NCI-H187 (cell line): ENCODE measurements around the gene CCDC61.
A peak's percentile ranks its signal among the peaks of the same experiment; 100 is the strongest.

Experiments
- DNase-seq, 2 experiments: peaks; one replicate each; lab custom pipeline; 2025; lab: John Stamatoyannopoulos, UW

Gene CCDC61

DNA sequence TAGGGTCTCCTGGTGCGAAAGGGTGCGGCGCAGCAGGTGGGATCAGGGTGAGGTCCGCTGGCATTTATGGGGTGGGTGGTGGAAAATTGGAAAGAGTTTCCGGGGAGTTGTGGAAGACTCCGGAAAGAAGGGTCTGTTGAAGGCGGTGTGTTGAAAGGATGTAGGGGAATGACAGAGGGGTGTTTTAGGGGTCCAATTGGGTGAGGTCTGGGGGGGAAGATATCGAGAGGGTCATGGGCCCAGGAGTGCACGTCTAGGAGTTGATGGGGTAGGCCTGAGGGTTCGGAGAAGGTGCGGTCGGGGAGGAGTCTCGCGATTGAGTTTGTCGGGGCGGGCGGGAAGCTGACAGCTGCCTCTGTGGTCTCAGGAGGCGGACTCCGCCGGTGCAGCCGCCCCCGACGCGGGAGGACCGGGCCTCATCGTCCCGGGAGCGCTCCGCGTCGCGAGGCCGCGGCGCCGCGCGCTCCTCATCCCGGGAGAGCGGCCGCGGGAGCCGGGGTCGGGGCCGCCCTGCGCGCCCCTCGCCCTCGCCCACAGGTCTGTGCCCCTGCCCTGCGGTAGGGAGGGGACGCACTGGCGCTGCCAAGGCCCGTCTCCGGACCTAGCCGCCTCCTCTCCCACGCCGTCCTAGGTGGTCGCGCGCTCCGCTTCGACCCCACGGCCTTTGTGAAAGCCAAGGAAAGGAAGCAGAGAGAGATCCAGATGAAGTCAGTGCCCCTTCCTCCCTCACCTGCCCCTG, 20.6 kb downstream of the CCDC61 start:
- no peak for DNase-seq

GRCh38 chr19:46016426-46017094, 21.3 kb downstream of the CCDC61 start:
- DNase-seq = peak; percentile 77 to 79

DNA sequence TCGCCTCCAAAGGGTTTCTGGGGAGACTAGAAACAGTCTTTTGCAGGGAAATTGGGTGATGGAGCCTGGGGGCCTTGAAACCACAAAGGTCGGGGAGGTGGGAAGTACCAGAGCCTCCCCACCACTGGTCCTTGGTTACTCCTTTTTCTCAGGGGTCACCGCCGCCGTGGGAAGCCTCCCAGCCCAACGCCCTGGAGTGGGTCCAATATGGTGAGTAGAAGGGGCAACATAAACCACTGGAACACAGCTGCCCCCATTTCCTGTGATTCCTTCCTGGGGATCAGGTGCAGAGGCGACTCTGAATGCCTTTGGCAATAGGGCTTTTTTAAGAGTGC, 21.8 kb downstream of the CCDC61 start:
- DNase-seq = no peak

DNA sequence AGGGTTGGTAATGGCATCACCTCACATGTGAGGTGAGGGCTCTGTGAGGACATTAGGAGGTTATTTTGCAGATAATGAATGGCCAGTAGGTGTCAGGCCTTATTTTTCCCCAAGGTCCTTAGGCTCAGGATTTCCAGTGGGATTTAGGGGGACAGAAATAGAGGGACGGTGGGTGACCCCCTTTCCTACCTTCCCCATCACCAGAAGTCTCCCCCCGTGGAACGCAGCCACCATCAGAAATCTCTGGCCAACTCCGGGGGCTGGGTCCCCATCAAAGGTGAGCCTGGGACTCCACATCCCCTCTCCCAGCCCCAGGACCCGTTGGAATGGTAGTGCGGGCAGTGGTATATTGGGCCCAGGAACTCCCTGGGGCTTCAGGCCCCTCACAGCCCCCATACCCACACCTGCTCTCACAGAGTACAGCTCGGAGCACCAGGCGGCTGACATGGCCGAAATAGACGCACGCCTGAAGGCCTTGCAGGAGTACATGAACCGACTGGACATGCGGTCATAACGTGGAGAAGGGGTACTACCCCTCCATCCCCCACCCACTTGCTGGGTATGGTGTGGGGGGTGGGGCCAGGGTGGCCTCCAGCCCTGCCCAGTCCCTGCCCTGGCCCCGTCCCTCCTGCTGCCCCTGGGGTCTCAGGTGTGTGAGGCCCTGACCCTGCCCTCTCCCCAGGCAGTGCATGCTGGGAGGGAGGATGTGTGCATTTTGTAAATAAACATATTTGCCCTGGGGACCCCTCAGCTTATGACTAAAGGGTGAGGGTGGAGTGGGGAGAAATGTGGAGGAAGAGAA, 22.8 kb downstream of the CCDC61 start:
- DNase-seq = no peak

GRCh38 chr19:46018729-46019251, 23.5 kb downstream of the CCDC61 start:
- no peak for DNase-seq

DNA sequence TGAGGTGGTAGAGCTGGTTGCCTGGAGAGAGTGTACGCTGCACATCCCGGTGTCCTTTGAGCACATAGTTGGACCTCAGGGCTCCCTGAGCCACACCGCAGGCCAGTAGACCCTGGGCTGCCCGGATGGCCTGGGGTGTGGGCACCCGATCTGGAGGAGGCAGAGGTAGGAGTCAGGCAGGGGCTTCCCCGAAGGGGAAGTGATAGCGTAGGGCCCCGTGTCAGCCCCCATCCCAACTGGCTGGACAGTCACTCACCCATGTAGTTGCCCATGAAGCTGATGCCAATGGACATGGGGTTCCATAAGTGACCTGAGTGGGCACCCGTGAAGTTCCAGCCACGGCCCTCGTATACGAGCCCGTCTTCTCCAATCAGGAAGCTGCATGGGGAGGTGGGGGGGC, 24.0 kb downstream of the CCDC61 start:
- DNase-seq = no peak

DNA sequence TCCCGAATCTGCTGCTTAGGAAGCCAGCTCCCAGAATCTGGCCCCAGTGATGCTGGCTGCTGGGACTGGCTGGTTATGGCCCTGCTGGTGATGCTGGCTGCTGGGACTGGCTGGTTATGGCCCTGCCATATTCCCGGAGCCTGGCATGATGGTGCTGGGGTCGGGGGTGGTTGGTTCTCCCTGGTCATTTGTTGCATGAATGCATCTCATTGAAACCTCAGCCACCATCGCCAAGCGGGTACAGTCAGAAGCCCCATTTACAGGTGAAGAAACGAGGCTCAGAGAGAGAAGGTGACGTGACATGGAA, 25.5 kb downstream of the CCDC61 start:
- no peak for DNase-seq

GRCh38 chr19:46021531-46022041, 26.3 kb downstream of the CCDC61 start:
- no peak for DNase-seq

GRCh38 chr19:46022061-46022430, 26.8 kb downstream of the CCDC61 start:
- no peak for DNase-seq

GRCh38 chr19:46022431-46023310, 27.4 kb downstream of the CCDC61 start, which contains the start of gene PGLYRP1:
PGLYRP1 (minus strand) TSS chr19:46023053; CDS start chr19:46023021, 32 bp downstream.
- DNase-seq = no peak

DNA sequence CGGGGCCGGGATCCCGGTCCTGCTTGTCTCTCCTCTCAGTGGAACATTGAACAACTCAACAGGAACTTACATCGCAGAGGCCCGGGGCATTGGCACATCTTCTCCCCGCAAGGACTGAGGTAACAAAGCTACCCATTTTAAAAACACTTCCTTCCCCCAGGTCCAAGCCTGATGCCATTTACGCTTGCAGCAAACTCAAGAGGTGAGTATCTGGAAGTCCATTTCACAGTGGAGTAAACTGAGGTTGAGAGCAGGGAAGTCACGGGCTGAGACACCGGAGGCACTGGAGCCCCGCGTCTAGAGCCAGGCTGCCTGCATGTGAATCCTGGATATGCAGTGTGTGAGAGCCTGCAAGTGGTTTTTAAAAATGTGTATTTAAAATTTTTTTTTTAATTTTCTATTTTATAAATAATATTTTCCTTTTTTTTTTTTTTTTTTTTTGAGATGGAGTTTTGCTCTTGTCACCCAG, 28.1 kb downstream of the CCDC61 start:
- DNase-seq = no peak

GRCh38 chr19:46025835-46026234, 30.6 kb downstream of the CCDC61 start:
- DNase-seq = no peak

GRCh38 chr19:46030812-46031550, 35.7 kb downstream of the CCDC61 start:
- no peak for DNase-seq

DNA sequence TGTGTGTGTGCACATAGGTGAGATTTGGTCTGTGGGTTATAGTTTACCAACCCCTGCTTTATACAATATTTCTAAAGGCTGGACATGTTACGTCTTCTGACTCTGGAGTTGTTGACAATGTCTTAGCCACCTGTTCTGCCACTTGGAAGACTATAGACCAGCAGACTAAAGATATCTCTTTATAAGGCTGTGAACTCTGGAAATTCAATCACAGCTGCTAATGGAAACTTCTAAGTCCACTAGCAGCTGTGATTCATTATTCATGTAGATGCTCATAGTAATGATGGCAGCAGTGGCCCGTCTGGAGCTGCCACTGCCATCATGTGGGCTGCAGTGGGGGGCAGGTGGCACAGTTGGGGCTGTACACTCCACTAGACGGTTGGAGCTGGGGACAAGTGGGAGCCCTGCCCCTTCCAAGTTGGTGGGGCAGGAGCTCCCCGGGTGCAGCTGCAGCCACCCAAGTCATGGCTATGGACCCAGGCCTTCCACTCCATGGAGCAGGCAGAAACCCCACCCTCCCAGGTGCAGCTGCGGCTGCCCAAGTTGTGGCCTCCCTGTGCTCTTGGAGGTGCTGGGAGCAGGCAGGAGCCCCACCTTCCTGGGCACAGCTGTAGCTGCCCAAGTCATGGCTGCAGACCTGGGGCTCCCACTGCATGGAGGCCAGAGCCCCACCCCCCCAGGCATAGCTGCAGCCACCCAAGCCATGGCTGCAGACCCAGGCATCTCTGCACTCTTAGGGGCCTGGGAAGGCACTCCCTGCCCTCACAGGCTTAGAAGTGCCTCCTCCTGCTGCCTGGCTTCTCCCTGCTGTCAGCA, 36.7 kb downstream of the CCDC61 start:
- DNase-seq = no peak

GRCh38 chr19:46032597-46033025, 37.3 kb downstream of the CCDC61 start:
- no peak for DNase-seq

DNA sequence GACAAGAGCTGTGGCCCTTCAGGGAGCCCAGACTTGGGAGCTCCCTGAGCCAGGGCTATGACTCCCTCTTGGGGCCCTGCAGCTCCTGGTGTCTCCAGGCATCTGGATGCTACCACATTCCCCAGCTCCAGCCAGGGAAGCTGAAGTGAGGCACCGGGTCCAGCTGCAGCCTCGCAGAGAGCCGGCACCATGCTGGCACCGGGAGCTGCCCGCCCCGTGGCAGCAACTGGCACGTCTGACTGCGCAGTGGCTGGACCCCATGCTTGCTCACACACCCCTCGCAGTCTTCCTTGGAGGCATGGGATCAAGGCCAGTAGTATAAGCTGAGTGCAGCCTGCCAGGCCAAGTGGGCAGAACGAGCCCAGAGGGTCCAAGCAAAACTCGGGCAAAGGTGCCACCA, 38.1 kb downstream of the CCDC61 start:
- DNase-seq = no peak

GRCh38 chr19:46035546-46035945, 40.3 kb downstream of the CCDC61 start:
- DNase-seq = no peak

DNA sequence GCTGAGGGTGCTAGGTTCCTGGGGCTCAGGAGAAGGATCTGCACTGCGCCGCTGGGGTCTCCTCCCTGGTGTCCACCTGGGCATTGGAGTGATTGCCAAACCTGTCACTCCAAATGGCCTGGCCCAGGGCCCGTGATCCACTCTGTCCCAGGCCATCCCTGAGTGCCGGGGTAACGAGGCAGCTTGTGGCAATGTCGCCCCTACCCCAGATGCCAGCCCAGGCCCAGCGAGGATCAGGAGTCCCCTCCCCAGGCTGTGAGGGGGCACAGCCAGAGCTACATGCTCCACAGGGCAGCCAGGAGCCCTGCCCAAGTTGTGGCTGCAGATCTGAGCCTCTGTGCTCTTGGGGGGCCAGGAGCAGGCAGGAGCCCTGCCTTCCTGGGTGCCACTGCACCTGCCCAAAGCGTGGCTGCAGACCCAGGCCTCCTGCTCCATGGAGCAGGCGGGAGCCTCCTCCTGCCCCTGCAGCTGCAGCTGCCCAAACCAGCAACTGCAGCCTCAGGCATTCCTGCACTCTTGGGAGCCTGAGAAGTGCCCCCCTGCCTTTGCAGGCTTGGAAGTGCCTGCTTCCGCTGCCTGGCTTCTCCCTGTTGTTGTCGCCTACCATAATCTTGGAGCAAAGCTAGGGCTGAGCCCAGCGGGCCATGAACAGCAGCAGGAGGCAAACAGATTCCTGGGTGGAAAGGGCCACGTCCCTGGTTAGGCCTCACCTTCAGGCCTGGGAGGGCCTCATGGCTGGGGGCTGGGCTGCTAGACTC, 40.9 kb downstream of the CCDC61 start:
- no peak for DNase-seq

GRCh38 chr19:46036744-46037128, 41.5 kb downstream of the CCDC61 start:
- DNase-seq = no peak
